ENCODE measurements around the gene DTNBP1.

Gene DTNBP1

GRCh38 chr6:15627821-15628220 lies 35.0 kb downstream of the DTNBP1 start:
- Histone ChIP-seq H3K27me3 (ENCODE audit: control insufficient read depth in 5 of 5, insufficient read depth in 4 of 5, low read length in 5 of 5) (no peaks in the 10 kb centered on the region), H3K27ac (ENCODE audit: low read depth, low read length) (no peak overlapping the region), H3K4me1 (ENCODE audit: control insufficient read depth in 5 of 5, insufficient read depth in 5 of 5, low read length in 5 of 5) (peaks cover 0 to 17% (median 6%) of the 10 kb centered on the region in 5 donors), H3K4me3 (ENCODE audit: low read depth in 1 of 5, low read length in 5 of 5) (no peak overlapping the region), H3K36me3 (ENCODE audit: control insufficient read depth in 5 of 5, insufficient read depth in 5 of 5, low read length in 5 of 5) (peaks cover 0 to 11% (median 2%) of the 10 kb centered on the region in 5 donors), H3K9ac (ENCODE audit: low read length in 5 of 5) (no peak overlapping the region), H3K9me3 (ENCODE audit: control insufficient read depth in 5 of 5, low read length in 5 of 5) (no peaks in the 10 kb centered on the region)

GRCh38 chr6:15626878-15627674 lies 35.8 kb downstream of the DTNBP1 start:
- no peaks in the 10 kb centered on the region for H3K9me3 ChIP-seq (ENCODE audit: control insufficient read depth in 5 of 5, low read length in 5 of 5)
- H3K36me3 ChIP-seq (ENCODE audit: control insufficient read depth in 5 of 5, insufficient read depth in 5 of 5, low read length in 5 of 5): peaks cover 0 to 11% (median 2%) of the 10 kb centered on the region in 5 donors
- H3K9ac ChIP-seq (ENCODE audit: low read length in 5 of 5): no peak overlapping the region
- H3K4me1 ChIP-seq (ENCODE audit: control insufficient read depth in 5 of 5, insufficient read depth in 5 of 5, low read length in 5 of 5): peaks cover 0 to 23% (median 8%) of the 10 kb centered on the region in 5 donors
- H3K27ac ChIP-seq (ENCODE audit: low read depth, low read length): no peak overlapping the region
- no peak overlapping the region for H3K4me3 ChIP-seq (ENCODE audit: low read depth in 1 of 5, low read length in 5 of 5)
- H3K27me3 ChIP-seq (ENCODE audit: control insufficient read depth in 5 of 5, insufficient read depth in 4 of 5, low read length in 5 of 5): no peaks in the 10 kb centered on the region

- Histone ChIP-seq H3K9ac (ENCODE audit: low read length in 5 of 5) (no peak overlapping the region), H3K36me3 (ENCODE audit: control insufficient read depth in 5 of 5, insufficient read depth in 5 of 5, low read length in 5 of 5) (peaks cover 0 to 11% (median 2%) of the 10 kb centered on the region in 5 donors), H3K27ac (ENCODE audit: low read depth, low read length) (no peak overlapping the region), H3K9me3 (ENCODE audit: control insufficient read depth in 5 of 5, low read length in 5 of 5) (no peaks in the 10 kb centered on the region), H3K4me3 (ENCODE audit: low read depth in 1 of 5, low read length in 5 of 5) (no peak overlapping the region), H3K27me3 (ENCODE audit: control insufficient read depth in 5 of 5, insufficient read depth in 4 of 5, low read length in 5 of 5) (no peaks in the 10 kb centered on the region), H3K4me1 (ENCODE audit: control insufficient read depth in 5 of 5, insufficient read depth in 5 of 5, low read length in 5 of 5) (peaks cover 3 to 31% (median 13%) of the 10 kb centered on the region in 5 donors)
These were observed 36.7 kb downstream of the DTNBP1 start for GRCh38 chr6:15626160-15626559.

GRCh38 chr6:15623276-15624116 lies 39.3 kb downstream of the DTNBP1 start:
- H3K27ac ChIP-seq (ENCODE audit: low read depth, low read length): no peak overlapping the region
- H3K9ac ChIP-seq (ENCODE audit: low read length in 5 of 5): peak overlapping the region in 1 of 5 donors; percentile 35
- H3K27me3 ChIP-seq (ENCODE audit: control insufficient read depth in 5 of 5, insufficient read depth in 4 of 5, low read length in 5 of 5): no peaks in the 10 kb centered on the region
- H3K4me1 ChIP-seq (ENCODE audit: control insufficient read depth in 5 of 5, insufficient read depth in 5 of 5, low read length in 5 of 5): peaks cover 0 to 22% (median 13%) of the 10 kb centered on the region in 5 donors
- no peaks in the 10 kb centered on the region for H3K9me3 ChIP-seq (ENCODE audit: control insufficient read depth in 5 of 5, low read length in 5 of 5)
- peaks cover 0 to 11% (median 2%) of the 10 kb centered on the region in 5 donors for H3K36me3 ChIP-seq (ENCODE audit: control insufficient read depth in 5 of 5, insufficient read depth in 5 of 5, low read length in 5 of 5)
- H3K4me3 ChIP-seq (ENCODE audit: low read depth in 1 of 5, low read length in 5 of 5): no peak overlapping the region

- Histone ChIP-seq H3K9ac (ENCODE audit: low read length in 5 of 5) (peak overlapping the region in 1 of 5 donors; percentile 4), H3K27ac (ENCODE audit: low read depth, low read length) (peak overlapping the region; percentile 25), H3K36me3 (ENCODE audit: control insufficient read depth in 5 of 5, insufficient read depth in 5 of 5, low read length in 5 of 5) (peaks cover 0 to 11% (median 2%) of the 10 kb centered on the region in 5 donors), H3K27me3 (ENCODE audit: control insufficient read depth in 5 of 5, insufficient read depth in 4 of 5, low read length in 5 of 5) (no peaks in the 10 kb centered on the region), H3K9me3 (ENCODE audit: control insufficient read depth in 5 of 5, low read length in 5 of 5) (no peaks in the 10 kb centered on the region), H3K4me3 (ENCODE audit: low read depth in 1 of 5, low read length in 5 of 5) (no peak overlapping the region), H3K4me1 (ENCODE audit: control insufficient read depth in 5 of 5, insufficient read depth in 5 of 5, low read length in 5 of 5) (peaks cover 0 to 18% (median 9%) of the 10 kb centered on the region in 5 donors)
These were observed 40.6 kb downstream of the DTNBP1 start for GRCh38 chr6:15622045-15622740.

- Histone ChIP-seq H3K4me3 (ENCODE audit: low read depth in 1 of 5, low read length in 5 of 5) (no peak overlapping the region), H3K4me1 (ENCODE audit: control insufficient read depth in 5 of 5, insufficient read depth in 5 of 5, low read length in 5 of 5) (peaks cover 0 to 18% (median 9%) of the 10 kb centered on the region in 5 donors), H3K27ac (ENCODE audit: low read depth, low read length) (peak overlapping the region; percentile 25), H3K27me3 (ENCODE audit: control insufficient read depth in 5 of 5, insufficient read depth in 4 of 5, low read length in 5 of 5) (no peaks in the 10 kb centered on the region), H3K36me3 (ENCODE audit: control insufficient read depth in 5 of 5, insufficient read depth in 5 of 5, low read length in 5 of 5) (peaks cover 0 to 11% (median 2%) of the 10 kb centered on the region in 5 donors), H3K9me3 (ENCODE audit: control insufficient read depth in 5 of 5, low read length in 5 of 5) (no peaks in the 10 kb centered on the region), H3K9ac (ENCODE audit: low read length in 5 of 5) (peak overlapping the region in 2 of 5 donors; percentile 4 to 31)
These were observed 41.4 kb downstream of the DTNBP1 start for GRCh38 chr6:15621203-15622044.

- Histone ChIP-seq H3K36me3 (ENCODE audit: control insufficient read depth in 5 of 5, insufficient read depth in 5 of 5, low read length in 5 of 5) (peaks cover 0 to 2% (median 0%) of the 10 kb centered on the region in 5 donors), H3K27me3 (ENCODE audit: control insufficient read depth in 5 of 5, insufficient read depth in 4 of 5, low read length in 5 of 5) (no peaks in the 10 kb centered on the region), H3K4me3 (ENCODE audit: low read depth in 1 of 5, low read length in 5 of 5) (no peak overlapping the region), H3K27ac (ENCODE audit: low read depth, low read length) (no peak overlapping the region), H3K9ac (ENCODE audit: low read length in 5 of 5) (no peak overlapping the region), H3K4me1 (ENCODE audit: control insufficient read depth in 5 of 5, insufficient read depth in 5 of 5, low read length in 5 of 5) (peaks cover 0 to 18% (median 9%) of the 10 kb centered on the region in 5 donors), H3K9me3 (ENCODE audit: control insufficient read depth in 5 of 5, low read length in 5 of 5) (no peaks in the 10 kb centered on the region)
These were observed 42.2 kb downstream of the DTNBP1 start for GRCh38 chr6:15620611-15621010.

GRCh38 chr6:15619330-15619729 lies 43.5 kb downstream of the DTNBP1 start:
- no peak overlapping the region for H3K27ac ChIP-seq (ENCODE audit: low read depth, low read length)
- H3K9ac ChIP-seq (ENCODE audit: low read length in 5 of 5): no peak overlapping the region
- H3K9me3 ChIP-seq (ENCODE audit: control insufficient read depth in 5 of 5, low read length in 5 of 5): no peaks in the 10 kb centered on the region
- no peak overlapping the region for H3K4me3 ChIP-seq (ENCODE audit: low read depth in 1 of 5, low read length in 5 of 5)
- H3K27me3 ChIP-seq (ENCODE audit: control insufficient read depth in 5 of 5, insufficient read depth in 4 of 5, low read length in 5 of 5): no peaks in the 10 kb centered on the region
- peaks cover 0 to 18% (median 9%) of the 10 kb centered on the region in 5 donors for H3K4me1 ChIP-seq (ENCODE audit: control insufficient read depth in 5 of 5, insufficient read depth in 5 of 5, low read length in 5 of 5)
- peaks cover 0 to 5% (median 3%) of the 10 kb centered on the region in 5 donors for H3K36me3 ChIP-seq (ENCODE audit: control insufficient read depth in 5 of 5, insufficient read depth in 5 of 5, low read length in 5 of 5)

GRCh38 chr6:15618685-15619084 lies 44.1 kb downstream of the DTNBP1 start:
- H3K36me3 ChIP-seq (ENCODE audit: control insufficient read depth in 5 of 5, insufficient read depth in 5 of 5, low read length in 5 of 5): peaks cover 0 to 9% (median 3%) of the 10 kb centered on the region in 5 donors
- no peaks in the 10 kb centered on the region for H3K27me3 ChIP-seq (ENCODE audit: control insufficient read depth in 5 of 5, insufficient read depth in 4 of 5, low read length in 5 of 5)
- no peaks in the 10 kb centered on the region for H3K9me3 ChIP-seq (ENCODE audit: control insufficient read depth in 5 of 5, low read length in 5 of 5)
- H3K4me1 ChIP-seq (ENCODE audit: control insufficient read depth in 5 of 5, insufficient read depth in 5 of 5, low read length in 5 of 5): peaks cover 0 to 18% (median 8%) of the 10 kb centered on the region in 5 donors
- no peak overlapping the region for H3K4me3 ChIP-seq (ENCODE audit: low read depth in 1 of 5, low read length in 5 of 5)
- H3K9ac ChIP-seq (ENCODE audit: low read length in 5 of 5): no peak overlapping the region
- no peak overlapping the region for H3K27ac ChIP-seq (ENCODE audit: low read depth, low read length)
